ENCODE measurements around the gene CDH24. TPM values are rescaled to one million over a fixed set of nuclear protein-coding genes. Genes with fewer than 3 reads are reported as not detected.
A peak's percentile ranks its signal among the peaks of the same experiment; 100 is the strongest.

Gene CDH24
- total RNA-seq, 2 experiments from 2014 or later = 0.51 to 1.5 TPM

DNA sequence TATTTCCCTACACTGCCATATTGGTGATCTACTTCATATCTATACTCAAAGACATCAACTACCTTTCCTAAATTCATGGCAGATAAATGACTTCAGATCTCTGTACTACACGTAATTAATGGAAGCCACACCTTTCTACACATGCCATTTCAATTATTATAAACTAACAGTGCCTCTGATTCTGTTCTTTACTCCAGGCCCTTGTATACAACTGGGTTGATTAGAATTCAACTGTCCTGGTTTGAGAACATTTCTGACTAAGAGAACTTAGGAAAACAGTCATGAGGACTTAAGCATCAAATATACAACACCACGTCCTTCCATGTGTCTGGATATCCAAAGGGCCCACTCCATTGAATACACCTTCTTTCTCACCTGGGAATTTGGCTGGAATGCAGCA lies 35.8 kb upstream of the CDH24 start:
- Histone ChIP-seq H3K4me1 (ENCODE audit: insufficient read depth, low read length, poor library complexity, severe bottlenecking) (peaks cover 23% of the 10 kb centered on the region), H2AFZ (ENCODE audit: low read length) (no peak overlapping the region), H3K36me3 (ENCODE audit: insufficient read depth, low read length) (peaks cover 68% of the 10 kb centered on the region), H3K27ac (ENCODE audit: low read depth, low read length, poor library complexity, severe bottlenecking) (no peak overlapping the region), H3K9me3 (ENCODE audit: low read length) (no peaks in the 10 kb centered on the region), H3K4me3 (ENCODE audit: low read depth, low read length, poor library complexity, severe bottlenecking) (peak overlapping the region; percentile 92), H3K79me2 (ENCODE audit: insufficient read depth, low read depth, low read length) (peaks cover 56% of the 10 kb centered on the region), H3K4me2 (ENCODE audit: low read length) (peak overlapping the region; percentile 94), H3K9me2 (ENCODE audit: insufficient read depth, low read length) (no peaks in the 10 kb centered on the region), H4K20me1 (ENCODE audit: insufficient read depth, low read length) (peaks cover 19% of the 10 kb centered on the region)
- CTCF ChIA-PET (ENCODE audit: unreplicated experiment) = no interaction called here
- POLR2A ChIA-PET = interaction anchor here (0.8 to 1.7 kb wide), 4 partner anchors 12 to 26 kb away, joined by 4 to 8 read pairs (median 4); partner anchors contain the start of gene CEBPE
- intact Hi-C loops (cut with micrococcal nuclease; ENCODE audit: unreplicated experiment) = no loop called here
- no TSS peak for BruUV-seq (replicated peaks)
- TF ChIP-seq, protein P1, sequence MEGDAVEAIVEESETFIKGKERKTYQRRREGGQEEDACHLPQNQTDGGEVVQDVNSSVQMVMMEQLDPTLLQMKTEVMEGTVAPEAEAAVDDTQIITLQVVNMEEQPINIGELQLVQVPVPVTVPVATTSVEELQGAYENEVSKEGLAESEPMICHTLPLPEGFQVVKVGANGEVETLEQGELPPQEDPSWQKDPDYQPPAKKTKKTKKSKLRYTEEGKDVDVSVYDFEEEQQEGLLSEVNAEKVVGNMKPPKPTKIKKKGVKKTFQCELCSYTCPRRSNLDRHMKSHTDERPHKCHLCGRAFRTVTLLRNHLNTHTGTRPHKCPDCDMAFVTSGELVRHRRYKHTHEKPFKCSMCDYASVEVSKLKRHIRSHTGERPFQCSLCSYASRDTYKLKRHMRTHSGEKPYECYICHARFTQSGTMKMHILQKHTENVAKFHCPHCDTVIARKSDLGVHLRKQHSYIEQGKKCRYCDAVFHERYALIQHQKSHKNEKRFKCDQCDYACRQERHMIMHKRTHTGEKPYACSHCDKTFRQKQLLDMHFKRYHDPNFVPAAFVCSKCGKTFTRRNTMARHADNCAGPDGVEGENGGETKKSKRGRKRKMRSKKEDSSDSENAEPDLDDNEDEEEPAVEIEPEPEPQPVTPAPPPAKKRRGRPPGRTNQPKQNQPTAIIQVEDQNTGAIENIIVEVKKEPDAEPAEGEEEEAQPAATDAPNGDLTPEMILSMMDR (conservative IDR thresholded peaks at IDR 0.05; ENCODE audit: low read length) = no peak
- no peak for TF ChIP-seq EZH2phosphoT487 (IDR thresholded peaks at IDR 0.05; ENCODE audit: borderline replicate concordance, low read depth, low read length)
- no peak for DNase-seq (ENCODE audit: low spot score)

GRCh38 chr14:23091294-23092225 lies 34.2 kb upstream of the CDH24 start:
- Histone ChIP-seq H3K4me1 (ENCODE audit: insufficient read depth, low read length, poor library complexity, severe bottlenecking) (peaks cover 14% of the 10 kb centered on the region), H3K27ac (ENCODE audit: low read depth, low read length, poor library complexity, severe bottlenecking) (no peak overlapping the region), H3K79me2 (ENCODE audit: insufficient read depth, low read depth, low read length) (peaks cover 42% of the 10 kb centered on the region), H2AFZ (ENCODE audit: low read length) (no peak overlapping the region), H3K36me3 (ENCODE audit: insufficient read depth, low read length) (peaks cover 72% of the 10 kb centered on the region), H3K4me2 (ENCODE audit: low read length) (no peak overlapping the region), H4K20me1 (ENCODE audit: insufficient read depth, low read length) (peaks cover 17% of the 10 kb centered on the region), H3K9me2 (ENCODE audit: insufficient read depth, low read length) (no peaks in the 10 kb centered on the region), H3K4me3 (ENCODE audit: low read depth, low read length, poor library complexity, severe bottlenecking) (no peak overlapping the region), H3K9me3 (ENCODE audit: low read length) (no peaks in the 10 kb centered on the region)
- TF ChIP-seq EZH2phosphoT487 (IDR thresholded peaks at IDR 0.05; ENCODE audit: borderline replicate concordance, low read depth, low read length) = no peak
- TF ChIP-seq, protein P1 (conservative IDR thresholded peaks at IDR 0.05; ENCODE audit: low read length) = no peak
- no peak for DNase-seq (ENCODE audit: low spot score)
- CTCF ChIA-PET (ENCODE audit: unreplicated experiment) = interaction anchor here (0.6 to 0.9 kb wide), 3 partner anchors 105 to 215 kb away, joined by 3 to 5 read pairs (median 4); partner anchors contain the start of gene BCL2L2
- POLR2A ChIA-PET = interaction anchor here (0.5 to 1.7 kb wide), 9 partner anchors 9 to 895 kb away, joined by 3 to 8 read pairs (median 4); partner anchors contain the start of gene CEBPE
- no TSS peak for BruUV-seq (replicated peaks)
- intact Hi-C loops (cut with micrococcal nuclease; ENCODE audit: unreplicated experiment) = no loop called here

DNA sequence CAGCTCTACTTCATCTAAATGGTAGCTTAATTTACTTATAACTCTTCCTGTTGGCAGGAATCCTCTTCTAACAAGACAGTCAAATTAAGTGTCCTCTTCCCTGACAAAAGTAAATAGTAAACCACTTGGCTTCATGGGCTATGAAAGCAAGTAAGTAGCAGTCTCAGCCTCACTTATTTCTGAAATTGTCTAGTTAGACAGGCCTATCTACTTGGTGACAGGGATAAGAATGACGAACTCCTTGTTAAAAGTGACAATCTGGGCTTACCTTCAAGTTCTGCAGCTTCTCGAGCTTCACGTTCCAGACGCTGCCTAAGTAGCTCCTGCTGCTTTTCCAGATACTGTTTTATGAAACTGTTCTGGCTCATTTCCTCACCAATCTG lies 32.9 kb upstream of the CDH24 start:
- peaks cover 11% of the 10 kb centered on the region for H3K4me1 ChIP-seq (ENCODE audit: insufficient read depth, low read length, poor library complexity, severe bottlenecking)
- ChIA-PET POLR2A (no interaction called here), CTCF (ENCODE audit: unreplicated experiment) (no interaction called here)
- no peak overlapping the region for H2AFZ ChIP-seq (ENCODE audit: low read length)
- no peaks in the 10 kb centered on the region for H3K9me3 ChIP-seq (ENCODE audit: low read length)
- H3K4me3 ChIP-seq (ENCODE audit: low read depth, low read length, poor library complexity, severe bottlenecking) = no peak overlapping the region
- H4K20me1 ChIP-seq (ENCODE audit: insufficient read depth, low read length) = peaks cover 17% of the 10 kb centered on the region
- no peak overlapping the region for H3K4me2 ChIP-seq (ENCODE audit: low read length)
- intact Hi-C loops (cut with micrococcal nuclease; ENCODE audit: unreplicated experiment) = no loop called here
- H3K27ac ChIP-seq (ENCODE audit: low read depth, low read length, poor library complexity, severe bottlenecking) = no peak overlapping the region
- H3K36me3 ChIP-seq (ENCODE audit: insufficient read depth, low read length) = peaks cover 85% of the 10 kb centered on the region
- no peaks in the 10 kb centered on the region for H3K9me2 ChIP-seq (ENCODE audit: insufficient read depth, low read length)
- DNase-seq (ENCODE audit: low spot score) = no peak
- BruUV-seq (replicated peaks) = no TSS peak
- peaks cover 32% of the 10 kb centered on the region for H3K79me2 ChIP-seq (ENCODE audit: insufficient read depth, low read depth, low read length)
- TF ChIP-seq, protein P1 (conservative IDR thresholded peaks at IDR 0.05; ENCODE audit: low read length) = no peak
- TF ChIP-seq EZH2phosphoT487 (IDR thresholded peaks at IDR 0.05; ENCODE audit: borderline replicate concordance, low read depth, low read length) = no peak

Measured in OCI-LY7 (cell line).